HG03103 (cell line): ENCODE measurements around the gene ERFL.
A peak's percentile ranks its signal among the peaks of the same experiment; 100 is the strongest.
"Not testable (repeated sequence)": the region's sequence is repeated elsewhere in the genome, so short reads cannot be mapped to it uniquely, and the experiment has no call there.

Source experiments
- ATAC-seq: cut with Tn5 transposase; IDR thresholded peaks from one replicate; pipeline ENCODE4 v1.9.1; 2021; ENCODE audit warnings: low read depth; ENCODE audit not compliant: unreplicated experiment

The ERFL gene

DNA sequence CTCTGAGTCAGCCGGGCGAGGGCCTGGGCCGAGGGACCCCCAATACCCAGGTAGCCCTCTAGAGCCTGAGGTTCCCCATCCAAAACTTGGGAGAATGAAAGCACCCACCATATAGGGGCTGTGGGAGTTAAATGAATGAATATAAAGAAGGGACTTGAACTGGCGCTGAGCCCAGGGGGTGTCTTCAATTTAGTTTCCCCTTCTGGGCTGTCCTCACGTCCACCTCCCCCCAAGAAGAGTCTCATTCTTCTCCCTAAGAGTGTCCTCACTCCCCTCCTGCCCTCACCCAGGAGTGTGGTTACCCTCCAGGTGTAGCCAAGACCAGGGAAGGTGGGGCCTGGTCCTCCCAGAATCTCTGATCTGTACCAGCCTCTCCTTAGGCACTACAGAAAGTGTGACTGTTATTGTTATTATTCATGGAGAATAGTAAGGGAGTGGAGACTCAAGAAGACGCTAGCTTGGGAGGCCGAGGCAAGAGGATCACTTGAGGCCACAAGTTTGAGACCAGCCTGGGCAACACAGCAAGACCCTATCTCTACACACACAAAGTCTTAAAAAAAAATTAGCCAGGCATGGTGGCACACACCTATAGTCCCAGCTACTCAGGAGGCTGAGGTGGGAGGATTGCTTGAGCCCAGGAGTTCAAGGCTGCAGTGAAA lies 48.5 kb downstream of the ERFL start:
- ATAC-seq, result no peak

GRCh38 chr19:41879080-41879479 lies 49.2 kb downstream of the ERFL start:
- no peak for ATAC-seq

DNA sequence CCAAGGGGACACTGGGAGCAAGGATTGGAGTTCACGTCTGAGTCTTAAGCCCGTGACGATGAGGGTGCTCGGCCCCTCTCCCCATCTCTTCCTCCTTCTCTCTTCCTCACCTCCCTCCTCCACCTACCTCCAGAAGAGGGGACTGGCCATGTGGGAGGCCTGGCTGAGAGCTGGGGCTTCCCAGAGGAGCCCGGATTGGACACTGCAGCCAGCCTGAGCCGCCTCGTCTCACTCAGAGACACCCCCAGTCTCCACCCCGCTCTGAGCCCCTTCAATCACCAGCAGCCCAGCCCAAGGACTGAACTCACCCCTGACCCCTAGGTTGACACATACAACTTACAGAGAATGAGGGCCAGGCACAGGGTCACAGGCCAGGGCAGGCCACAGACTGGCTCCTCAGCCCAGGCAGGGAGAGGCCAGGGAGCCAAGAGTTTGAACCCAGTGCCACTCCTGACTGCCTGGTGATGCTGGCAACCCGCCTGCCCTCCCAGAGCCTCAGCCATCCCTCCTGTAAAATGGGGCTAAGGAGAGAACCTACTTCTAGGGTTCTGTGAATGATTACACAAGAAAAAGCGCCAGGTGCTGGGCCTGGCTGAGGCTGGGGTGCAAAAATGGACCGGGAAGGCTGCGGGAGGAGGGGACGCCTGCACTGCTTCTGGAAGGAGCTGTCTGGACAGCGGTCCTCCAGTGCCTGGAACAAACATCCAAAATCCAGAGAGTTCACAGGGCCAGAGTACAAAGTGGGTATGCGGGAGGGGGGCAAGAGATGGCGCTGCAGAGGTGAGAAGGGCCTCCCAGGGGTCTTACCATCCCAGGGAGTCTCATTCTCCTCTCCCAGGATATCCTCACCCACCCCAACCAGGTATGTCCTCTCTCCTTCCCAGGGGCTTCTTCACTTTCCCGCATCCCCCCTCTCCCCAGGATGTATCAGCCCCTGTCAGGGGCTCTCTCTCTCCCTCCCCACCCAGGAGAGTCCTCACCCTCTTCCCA lies 50.0 kb downstream of the ERFL start:
- no peak for ATAC-seq

DNA sequence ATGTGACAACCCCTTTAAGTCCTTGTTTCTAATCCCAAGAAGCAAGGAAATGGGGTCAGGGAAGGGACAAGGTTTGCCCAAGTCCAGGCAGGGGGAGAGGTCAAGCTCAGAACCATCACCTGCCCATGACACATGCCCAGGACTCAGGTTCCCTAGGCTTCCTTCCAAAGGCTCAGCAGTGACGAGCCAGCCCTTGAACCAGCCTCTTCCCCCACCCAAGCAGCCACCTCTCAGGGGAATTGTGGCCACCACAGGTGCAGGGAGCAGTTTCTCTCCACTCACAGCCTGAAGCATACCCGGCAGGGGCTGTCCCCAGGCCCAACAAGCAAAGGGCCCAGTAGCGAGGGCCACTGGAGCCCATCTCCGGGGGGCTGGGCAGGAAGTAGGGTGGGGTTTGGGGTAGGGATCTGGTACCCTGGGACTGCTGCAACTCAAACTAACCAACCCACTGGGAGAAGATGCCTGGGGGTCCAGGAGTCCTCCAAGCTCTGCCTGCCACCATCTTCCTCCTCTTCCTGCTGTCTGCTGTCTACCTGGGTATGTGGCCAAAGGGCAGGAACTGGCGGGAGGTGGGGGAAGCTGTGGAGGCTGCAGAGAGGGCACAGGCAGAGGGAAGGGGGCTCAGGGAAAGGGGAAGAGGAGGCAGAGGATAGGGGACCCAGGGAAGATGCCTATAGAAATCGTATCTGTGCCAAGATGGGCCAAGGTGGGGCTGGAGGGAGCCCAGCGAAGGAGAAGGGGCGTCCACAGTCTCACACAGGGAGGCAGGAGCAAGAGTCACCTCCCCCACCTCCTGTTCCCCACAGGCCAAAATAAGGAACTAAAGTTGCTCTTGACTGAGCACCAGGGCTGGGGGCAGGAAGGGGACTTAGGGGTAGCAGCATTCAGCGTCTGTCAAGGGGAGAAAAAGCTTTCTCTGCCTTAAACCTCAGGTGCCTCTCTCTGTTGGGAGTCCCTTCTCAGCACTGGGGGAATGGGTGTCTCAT lies 51.1 kb downstream of the ERFL start, which contains the start of gene CD79A:
Gene CD79A, plus strand, starts transcription at position 433 of the 986 bp plus-strand sequence. Its CDS starts 26 bp downstream, at position 459.
- ATAC-seq, result peak; percentile 51

DNA sequence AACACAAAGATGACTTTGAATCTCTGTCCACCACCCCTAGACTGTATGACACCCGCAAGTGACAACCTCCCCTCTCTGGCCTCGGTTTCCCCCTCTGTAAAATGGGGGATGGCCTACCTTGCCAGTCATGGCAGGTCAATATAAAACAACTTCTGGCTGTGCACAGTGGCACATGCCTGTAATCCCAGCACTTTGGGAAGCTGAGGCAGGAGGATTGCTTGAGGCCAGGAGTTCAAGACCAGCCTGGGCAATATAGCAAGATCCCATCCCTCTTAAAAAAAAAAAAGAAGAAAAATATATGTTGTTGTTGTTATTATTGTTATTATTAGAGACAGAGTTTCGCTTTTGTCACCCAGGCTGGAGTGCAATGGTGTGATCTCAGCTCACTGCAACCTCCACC lies 52.3 kb downstream of the ERFL start:
- ATAC-seq, result not testable (repeated sequence)

GRCh38 chr19:41872775-41873647 lies 55.2 kb downstream of the ERFL start:
- ATAC-seq, result no peak

- ATAC-seq, result no peak
Measured at GRCh38 chr19:41872384-41872774, 55.9 kb downstream of the ERFL start.

DNA sequence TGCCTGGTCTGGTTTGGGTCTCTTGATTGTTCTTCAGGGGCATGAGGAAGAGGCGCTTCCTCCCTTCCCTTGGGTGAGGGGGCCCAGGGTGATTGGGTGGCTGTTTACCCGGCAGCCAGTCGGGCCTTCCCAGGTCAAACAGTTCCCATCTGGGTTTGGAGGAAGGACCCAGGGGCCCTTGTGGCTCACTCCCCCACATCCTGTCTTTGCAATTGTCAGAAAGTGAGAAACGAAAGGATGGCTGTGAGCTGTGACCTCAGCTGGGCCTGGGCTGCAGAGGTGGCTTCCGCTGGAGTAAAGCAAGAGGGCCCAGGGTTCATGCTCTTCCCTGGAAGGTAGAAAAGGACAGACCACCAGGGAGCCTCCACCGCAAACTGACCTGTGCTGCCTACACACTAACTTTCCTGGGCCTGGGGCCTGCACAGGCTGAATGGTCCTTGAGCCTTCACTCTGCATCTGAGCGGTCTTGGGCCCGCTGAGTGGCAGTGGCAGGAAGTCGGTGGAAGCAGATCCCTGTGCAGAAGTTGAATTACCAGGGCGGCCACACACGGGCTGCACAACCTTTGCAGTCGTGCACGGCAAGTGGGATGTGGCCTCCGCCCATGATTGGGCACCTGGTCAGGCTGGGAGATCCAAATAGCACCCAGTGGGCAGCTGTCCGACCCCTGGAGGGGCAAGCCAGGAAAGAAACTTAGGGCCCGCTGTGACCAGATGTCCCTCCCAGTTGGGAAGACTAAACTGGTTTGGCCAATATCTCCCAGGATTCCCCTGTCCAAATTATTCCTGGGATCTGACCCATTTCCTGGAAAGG lies 56.5 kb downstream of the ERFL start:
- ATAC-seq, result no peak

GRCh38 chr19:41870401-41870873 lies 57.8 kb downstream of the ERFL start:
- no peak for ATAC-seq

DNA sequence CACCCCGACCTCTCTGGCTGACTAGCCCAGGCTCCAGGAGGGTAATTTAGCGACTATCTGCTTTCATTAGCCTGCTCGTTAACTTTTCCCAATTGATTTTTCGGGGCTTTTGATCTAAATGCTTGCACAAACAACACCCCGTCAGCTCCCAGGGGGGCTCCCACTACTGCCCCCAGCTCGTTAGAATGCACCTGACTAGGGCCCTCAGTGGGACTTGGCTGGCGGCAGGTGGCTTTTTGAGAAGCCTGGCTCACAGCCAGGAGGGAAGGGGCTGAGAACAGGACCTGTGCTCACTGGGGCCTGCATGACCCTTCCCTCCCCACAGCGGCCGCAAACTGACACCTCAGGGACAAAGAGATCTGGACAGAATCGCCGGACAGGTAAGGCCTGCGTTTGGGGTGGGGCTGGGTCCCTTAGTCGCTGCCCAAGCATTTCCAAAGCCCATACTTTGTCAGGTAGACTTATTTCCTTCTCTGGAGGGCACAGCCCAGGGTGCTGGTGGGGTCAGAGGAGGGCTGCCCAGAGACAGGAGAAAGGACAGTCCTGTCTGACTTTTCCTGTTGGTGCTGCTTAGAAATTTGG lies 58.8 kb downstream of the ERFL start:
- no peak for ATAC-seq

GRCh38 chr19:41868989-41869300 lies 59.3 kb downstream of the ERFL start:
- no peak for ATAC-seq

DNA sequence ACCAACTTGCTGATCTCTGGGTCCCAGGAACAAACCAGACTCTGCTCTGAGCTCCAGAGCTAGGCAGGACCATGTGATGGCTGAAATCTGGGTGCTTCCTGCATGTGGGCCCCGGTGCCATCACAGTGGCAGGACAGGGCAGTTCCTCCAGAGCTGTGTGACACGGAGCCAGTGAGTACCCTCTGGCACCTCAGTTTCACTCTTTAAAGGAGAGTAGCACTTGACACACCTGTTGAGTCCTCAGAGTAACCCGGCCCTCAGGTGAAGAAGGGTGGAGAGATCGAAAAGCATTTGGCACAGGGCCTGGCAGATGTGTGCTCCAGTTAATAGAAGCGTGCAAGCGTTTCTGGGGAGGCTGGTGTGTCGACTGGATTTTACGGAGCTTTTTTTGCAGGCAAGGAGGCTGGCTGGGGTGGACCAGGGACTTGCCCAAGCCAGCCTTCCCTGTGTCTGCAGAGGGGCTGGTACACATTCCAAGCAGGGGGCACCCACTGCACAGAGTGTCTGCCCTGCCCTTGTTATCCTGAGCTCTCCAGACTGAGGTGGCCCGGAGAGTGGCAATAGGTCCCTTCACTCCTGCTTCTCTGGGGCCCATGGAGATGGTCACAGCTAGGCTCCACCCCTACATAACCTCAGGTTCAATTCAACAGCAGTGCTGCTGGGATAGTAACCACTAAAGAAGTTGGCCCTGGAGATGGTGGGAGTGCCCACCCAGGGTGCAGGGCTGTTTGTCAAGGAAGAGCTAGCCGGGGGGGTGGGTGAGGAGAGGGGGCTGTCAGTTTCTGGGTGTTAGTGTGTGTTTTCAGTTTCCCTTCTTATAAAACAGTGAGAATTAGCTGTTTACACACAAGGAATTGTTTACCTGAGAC lies 59.9 kb downstream of the ERFL start:
- ATAC-seq, result no peak

DNA sequence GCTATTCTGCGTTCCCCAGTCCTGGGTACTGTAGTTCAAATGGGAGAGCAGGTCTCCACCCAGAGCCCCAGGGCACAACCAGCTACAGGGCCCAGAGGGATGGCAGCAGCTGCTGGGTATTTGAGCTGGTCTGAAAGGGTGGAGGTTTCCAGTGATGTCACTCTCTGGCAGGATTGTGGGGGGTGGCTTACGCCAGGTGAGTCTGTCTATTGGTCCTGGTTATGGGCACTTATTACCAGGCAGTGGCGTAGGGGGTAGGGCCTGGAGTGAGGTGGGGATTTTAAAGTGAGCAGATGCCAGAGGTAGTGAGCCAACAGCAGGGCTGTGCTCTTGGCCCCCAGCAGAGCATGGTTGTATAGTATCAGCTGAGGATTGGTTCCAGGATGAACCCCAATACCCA lies 62.0 kb downstream of the ERFL start:
- ATAC-seq, result no peak

GRCh38 chr19:41864374-41864773 lies 63.9 kb downstream of the ERFL start:
- no peak for ATAC-seq

DNA sequence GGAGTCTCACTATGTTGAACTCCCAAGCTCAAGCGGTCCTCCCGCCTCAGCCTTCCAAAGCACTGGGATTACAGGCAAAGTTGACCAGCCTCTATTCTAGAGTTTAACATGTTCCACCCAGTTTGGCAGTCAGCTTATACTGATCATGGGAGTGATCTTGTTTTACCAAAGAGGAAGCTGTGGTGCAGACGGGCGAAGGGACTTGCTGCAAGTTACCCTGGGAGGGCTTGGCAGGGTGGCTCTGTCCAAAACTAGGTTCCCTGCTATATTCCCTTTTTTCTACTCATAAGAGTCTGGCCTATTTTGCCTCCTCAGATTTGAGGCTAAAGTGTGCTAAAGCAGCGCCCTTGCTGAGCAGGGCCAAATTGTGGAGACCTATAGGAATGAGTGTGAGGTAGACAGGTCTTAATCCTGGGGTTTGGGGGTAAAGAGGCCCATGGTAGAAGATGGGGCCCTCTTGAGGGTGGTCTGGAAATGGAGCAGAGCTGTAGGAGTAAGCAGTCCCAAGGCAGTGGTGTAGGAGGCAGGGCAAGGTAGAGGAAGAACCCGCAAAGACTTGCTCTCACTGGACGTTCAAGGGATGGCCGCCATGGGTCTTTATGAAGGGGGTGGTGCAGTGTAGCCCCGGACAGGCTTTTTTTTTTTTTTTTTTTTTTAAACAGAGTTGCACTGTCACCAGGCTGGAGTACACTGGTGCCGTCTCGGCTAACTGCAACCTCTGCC lies 64.9 kb downstream of the ERFL start:
- ATAC-seq, result no peak

DNA sequence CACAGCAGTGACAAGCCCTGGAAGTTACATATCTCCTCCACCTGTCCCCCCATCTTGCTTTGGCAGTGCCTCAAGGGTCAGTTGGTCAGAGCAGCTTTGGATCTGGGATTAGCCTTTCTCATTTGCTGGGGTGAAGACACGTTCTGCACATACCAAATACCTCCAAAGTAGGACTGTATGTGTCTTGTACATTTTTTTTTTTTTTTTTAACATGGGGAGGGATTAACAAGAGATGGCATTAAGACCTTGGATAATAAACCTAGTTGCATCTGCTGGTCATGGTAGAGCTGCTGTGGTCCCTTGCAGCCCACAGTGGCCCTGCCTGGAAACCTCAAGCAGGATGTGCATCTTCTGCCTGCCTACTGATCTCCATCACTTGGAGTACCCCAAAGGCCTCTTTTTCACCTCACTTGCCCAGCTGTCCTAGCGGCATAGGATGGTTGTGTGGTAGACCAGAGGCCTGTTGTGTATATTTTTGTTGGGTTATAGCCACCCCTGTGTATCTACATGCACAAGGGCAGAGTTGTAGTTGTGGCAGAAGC lies 65.7 kb downstream of the ERFL start:
- ATAC-seq, result no peak

- ATAC-seq, result no peak
Measured at GRCh38 chr19:41861846-41862245, 66.4 kb downstream of the ERFL start.
